IMR-90 (cell line): ENCODE data around the gene TTC39A.
A peak's percentile ranks its signal among the peaks of the same experiment; 100 is the strongest.

Source experiments
- BHLHE40 ChIP-seq: fragments of 150-350 bp; IDR thresholded peaks from 2 replicates; pipeline ENCODE4 v1.6.1; 2016; ENCODE audit warnings: mild to moderate bottlenecking, low read depth, low read length
- CHD1 ChIP-seq: IDR thresholded peaks from 2 replicates; pipeline ENCODE4 v1.6.1; 2012; ENCODE audit warnings: low read depth, low read length, improper control_type of control experiment
- FOS ChIP-seq: fragments of 150-350 bp; IDR thresholded peaks from 2 replicates; pipeline ENCODE4 v1.6.1; 2016; ENCODE audit warnings: low read depth, low read length
- MAFK ChIP-seq: IDR thresholded peaks from 2 replicates; pipeline ENCODE4 v1.6.1; 2012; ENCODE audit warnings: low read depth, low read length, improper control_type of control experiment
- MAZ ChIP-seq: IDR thresholded peaks from 2 replicates; pipeline ENCODE4 v1.6.1; 2012; ENCODE audit warnings: low read depth, mild to moderate bottlenecking, low read length, improper control_type of control experiment, moderate library complexity, borderline replicate concordance
- MXI1 ChIP-seq: IDR thresholded peaks from 2 replicates; pipeline ENCODE4 v1.6.1; 2012; ENCODE audit warnings: low read depth, mild to moderate bottlenecking, low read length, moderate library complexity, borderline replicate concordance
- NFE2L2 ChIP-seq: fragments of 150-350 bp; IDR thresholded peaks from 2 replicates; pipeline ENCODE4 v1.6.1; 2016; ENCODE audit warnings: low read depth, mild to moderate bottlenecking, low read length
- POLR2A ChIP-seq: IDR thresholded peaks from 2 replicates; pipeline ENCODE4 v1.6.1; 2012; ENCODE audit warnings: mild to moderate bottlenecking, low read depth, low read length
- RAD21 ChIP-seq: IDR thresholded peaks from 2 replicates; pipeline ENCODE4 v1.6.1; 2012; ENCODE audit warnings: low read length, improper control_type of control experiment
- RFX5 ChIP-seq: IDR thresholded peaks from 2 replicates; pipeline ENCODE4 v1.8.0; 2012; ENCODE audit warnings: low read depth, mild to moderate bottlenecking, low read length, moderate library complexity
- SMC3 ChIP-seq: fragments of 150-350 bp; IDR thresholded peaks from 2 replicates; pipeline ENCODE4 v1.6.1; 2016; ENCODE audit warnings: low read depth, mild to moderate bottlenecking, antibody characterized with exemption, low read length, moderate library complexity
- TF ChIP-seq, protein P1 (sequence below): conservative IDR thresholded peaks from 2 replicates; pipeline ENCODE4 v1.5.1; 2012; ENCODE audit warnings: mild to moderate bottlenecking, low read depth, low read length, improper control_type of control experiment
- TF ChIP-seq, protein P2 (sequence below): fragments of 150-350 bp; IDR thresholded peaks from 2 replicates; pipeline ENCODE4 v1.6.1; 2017; ENCODE audit warnings: mild to moderate bottlenecking, antibody characterized with exemption, low read length, low read depth

DNA sequence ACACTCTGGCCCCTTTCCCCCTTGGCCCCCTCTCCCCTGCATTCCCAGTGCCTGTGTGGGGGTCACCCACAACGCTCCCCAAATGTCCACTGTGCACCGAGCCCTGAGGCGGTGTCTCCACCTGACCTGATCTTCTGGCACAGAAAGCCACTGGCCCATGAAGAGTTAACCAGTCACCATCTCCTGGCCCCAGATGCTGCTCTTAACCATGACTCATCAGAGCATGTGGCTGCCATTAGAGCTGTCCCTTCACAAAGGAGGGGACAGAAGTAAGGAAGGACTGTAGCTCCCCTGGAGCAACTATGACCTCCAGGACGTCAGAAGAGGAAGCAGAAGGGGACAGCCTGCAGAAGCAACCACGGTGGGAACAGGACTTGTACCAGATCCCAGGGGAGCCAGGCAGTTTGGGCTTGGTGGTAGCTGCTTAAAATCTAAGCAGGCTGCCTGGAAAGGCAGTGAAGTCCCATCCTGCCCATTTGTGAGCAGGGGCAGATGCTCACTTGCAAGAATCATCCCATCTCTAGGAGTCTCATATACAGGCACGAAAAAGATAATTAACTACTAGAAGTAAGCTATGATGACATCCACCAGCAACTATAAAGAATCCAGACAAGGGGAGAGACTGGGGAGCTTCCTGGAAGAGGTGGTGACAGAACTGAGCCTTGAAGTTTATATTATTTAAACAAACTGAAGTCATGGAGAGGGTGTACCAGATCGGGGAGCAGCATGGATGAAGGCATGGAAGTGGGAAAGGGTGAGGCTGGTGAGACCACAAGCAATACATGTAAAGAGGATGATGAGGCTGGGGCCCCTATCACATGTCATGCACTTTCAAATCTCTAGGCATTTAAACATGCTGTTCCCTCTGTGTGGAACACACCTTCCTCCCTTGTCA lies 1.1 kb upstream of the TTC39A start:
- TF ChIP-seq POLR2A (no peak), BHLHE40 (no peak), MXI1 (no peak), SMC3 (no peak), CHD1 (no peak), RAD21 (no peak), MAFK (no peak), MAZ (no peak), RFX5 (no peak), NFE2L2 (0 out of 2 replicates have a peak, but pooled peaks have one; percentile 18), FOS (peak; percentile 76)
- TF ChIP-seq, protein P1, sequence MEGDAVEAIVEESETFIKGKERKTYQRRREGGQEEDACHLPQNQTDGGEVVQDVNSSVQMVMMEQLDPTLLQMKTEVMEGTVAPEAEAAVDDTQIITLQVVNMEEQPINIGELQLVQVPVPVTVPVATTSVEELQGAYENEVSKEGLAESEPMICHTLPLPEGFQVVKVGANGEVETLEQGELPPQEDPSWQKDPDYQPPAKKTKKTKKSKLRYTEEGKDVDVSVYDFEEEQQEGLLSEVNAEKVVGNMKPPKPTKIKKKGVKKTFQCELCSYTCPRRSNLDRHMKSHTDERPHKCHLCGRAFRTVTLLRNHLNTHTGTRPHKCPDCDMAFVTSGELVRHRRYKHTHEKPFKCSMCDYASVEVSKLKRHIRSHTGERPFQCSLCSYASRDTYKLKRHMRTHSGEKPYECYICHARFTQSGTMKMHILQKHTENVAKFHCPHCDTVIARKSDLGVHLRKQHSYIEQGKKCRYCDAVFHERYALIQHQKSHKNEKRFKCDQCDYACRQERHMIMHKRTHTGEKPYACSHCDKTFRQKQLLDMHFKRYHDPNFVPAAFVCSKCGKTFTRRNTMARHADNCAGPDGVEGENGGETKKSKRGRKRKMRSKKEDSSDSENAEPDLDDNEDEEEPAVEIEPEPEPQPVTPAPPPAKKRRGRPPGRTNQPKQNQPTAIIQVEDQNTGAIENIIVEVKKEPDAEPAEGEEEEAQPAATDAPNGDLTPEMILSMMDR: no peak
- TF ChIP-seq, protein P2, sequence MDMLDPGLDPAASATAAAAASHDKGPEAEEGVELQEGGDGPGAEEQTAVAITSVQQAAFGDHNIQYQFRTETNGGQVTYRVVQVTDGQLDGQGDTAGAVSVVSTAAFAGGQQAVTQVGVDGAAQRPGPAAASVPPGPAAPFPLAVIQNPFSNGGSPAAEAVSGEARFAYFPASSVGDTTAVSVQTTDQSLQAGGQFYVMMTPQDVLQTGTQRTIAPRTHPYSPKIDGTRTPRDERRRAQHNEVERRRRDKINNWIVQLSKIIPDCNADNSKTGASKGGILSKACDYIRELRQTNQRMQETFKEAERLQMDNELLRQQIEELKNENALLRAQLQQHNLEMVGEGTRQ: peak; percentile 20; the same call in 1 of the 2 replicates
